Cerebellar cortex (tissue), 1 donor: ENCODE results near the gene MCRIP2.
"Not testable (repeated sequence)": the region's sequence is repeated elsewhere in the genome, so short reads cannot be mapped to it uniquely, and the experiment has no call there.

Experiments
- DNase-seq: peaks from one replicate; pipeline ENCODE4 v3.0.0-alpha.2; 2015; ENCODE audit warnings: low spot score

Gene MCRIP2

DNA sequence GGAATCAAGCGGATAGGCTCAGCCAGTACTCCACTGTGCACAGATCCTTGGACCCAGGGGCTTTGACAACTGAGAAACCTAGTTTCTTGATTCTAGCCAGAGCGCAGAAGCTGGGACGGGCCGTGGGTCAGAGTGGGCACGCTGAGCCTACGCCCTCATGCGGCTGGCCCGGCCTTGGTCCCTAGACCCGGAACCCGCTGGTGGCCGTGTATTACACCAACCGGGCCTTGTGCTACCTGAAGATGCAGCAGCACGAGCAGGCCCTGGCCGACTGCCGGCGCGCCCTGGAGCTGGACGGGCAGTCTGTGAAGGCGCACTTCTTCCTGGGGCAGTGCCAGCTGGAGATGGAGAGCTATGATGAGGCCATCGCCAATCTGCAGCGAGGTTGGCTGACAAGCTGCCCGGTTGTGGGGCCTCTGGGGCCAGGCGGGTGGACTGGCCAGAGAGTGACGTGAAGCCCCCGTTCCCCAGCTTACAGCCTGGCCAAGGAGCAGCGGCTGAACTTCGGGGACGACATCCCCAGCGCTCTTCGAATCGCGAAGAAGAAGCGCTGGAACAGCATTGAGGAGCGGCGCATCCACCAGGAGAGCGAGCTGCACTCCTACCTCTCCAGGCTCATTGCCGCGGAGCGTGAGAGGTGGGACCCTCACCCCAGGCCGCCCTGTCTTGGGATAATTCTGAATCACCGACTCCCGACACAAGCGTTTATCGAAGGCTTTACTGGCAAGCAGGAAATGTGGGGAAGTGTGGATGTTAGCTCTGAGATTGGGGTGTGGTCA lies 39.5 kb downstream of the MCRIP2 start:
- DNase-seq: no peak

DNA sequence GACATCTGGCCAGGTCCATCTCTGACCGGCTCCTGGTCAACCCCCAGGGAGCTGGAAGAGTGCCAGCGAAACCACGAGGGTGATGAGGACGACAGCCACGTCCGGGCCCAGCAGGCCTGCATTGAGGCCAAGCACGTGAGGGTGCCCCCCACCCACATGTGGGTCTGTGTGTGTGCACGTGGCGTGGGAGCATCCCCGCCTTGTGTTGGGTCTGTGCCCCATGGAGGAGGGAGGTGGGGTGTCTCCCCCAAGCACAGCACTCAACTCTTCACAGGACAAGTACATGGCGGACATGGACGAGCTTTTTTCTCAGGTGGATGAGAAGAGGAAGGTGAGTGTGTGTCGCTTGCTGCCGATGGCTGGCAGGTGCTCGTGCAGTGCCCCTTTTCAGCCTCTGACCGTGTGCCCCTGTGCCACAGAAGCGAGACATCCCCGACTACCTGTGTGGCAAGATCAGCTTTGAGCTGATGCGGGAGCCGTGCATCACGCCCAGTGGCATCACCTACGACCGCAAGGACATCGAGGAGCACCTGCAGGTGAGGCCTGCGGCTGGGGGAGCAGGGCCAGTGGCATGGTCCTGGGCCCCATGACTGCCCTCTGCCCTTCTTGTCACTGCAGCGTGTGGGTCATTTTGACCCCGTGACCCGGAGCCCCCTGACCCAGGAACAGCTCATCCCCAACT lies 40.3 kb downstream of the MCRIP2 start:
- no peak for DNase-seq

DNA sequence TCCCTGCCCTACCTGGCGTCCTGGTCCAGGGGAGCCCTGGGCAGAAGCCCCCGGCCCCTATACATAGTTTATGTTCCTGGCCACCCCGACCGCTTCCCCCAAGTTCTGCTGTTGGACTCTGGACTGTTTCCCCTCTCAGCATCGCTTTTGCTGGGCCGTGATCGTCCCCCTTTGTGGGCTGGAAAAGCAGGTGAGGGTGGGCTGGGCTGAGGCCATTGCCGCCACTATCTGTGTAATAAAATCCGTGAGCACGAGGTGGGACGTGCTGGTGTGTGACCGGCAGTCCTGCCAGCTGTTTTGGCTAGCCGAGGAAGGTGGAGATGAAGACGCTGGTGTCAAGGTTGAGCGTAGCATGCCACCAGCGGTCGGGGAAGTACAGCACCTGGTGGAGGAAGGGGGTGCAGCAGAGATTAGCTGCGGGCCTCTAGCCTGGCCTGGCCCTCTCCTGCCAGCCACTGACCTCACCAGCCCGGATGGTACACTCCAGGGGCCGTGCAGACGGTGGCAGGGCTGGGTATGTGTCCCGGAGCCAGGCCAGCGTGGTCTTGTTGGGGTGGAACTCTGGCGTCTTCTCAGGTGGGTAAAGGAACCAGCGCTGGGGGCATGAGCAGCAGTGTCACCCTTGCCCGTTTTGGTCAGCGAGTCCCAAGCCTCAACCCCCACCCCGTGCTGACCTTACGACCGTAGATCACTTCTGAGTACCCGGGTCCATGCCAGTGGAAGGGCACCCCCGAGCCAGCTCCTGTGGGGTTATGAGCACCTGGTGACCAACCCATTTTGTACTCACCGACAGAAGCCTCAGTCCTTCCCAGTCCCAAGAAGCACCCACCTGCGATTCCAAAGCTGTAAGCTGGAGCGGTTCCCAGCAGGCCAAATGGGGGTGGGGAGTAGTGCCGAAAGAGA lies 41.1 kb downstream of the MCRIP2 start:
- DNase-seq: no peak

DNA sequence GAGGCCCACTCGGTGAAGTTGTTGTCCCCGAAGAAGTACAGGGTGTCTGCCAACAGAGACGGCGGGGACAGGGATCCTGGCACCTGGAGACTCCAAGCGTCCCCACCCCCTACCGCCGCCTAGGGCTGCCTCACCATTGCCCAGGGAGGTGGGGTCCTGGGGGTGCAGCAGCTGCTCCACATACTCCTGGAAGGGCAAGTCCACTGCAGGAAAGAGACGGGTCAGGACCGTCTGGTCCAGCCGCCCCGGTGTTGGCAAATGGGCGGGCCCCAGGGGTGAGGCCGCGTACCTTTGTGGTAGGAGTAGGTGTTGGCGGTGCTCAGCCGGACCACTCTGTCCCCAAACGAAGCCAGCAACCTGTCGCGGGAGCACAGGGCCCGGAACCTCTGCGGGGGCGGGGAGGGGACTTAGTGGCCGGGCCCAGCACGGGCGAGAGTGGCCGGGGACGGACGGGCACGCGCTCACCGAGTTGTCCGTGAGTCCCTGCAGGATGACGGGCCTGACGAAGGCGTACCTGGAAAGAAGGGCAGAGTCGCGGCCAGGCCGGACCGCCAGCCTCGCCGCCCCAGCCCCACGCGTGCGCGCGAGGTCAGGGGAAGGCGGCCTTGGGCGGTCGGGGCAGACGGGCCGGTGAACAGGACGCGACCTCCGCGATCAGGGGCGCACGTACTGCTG lies 41.9 kb downstream of the MCRIP2 start:
- no peak for DNase-seq

DNA sequence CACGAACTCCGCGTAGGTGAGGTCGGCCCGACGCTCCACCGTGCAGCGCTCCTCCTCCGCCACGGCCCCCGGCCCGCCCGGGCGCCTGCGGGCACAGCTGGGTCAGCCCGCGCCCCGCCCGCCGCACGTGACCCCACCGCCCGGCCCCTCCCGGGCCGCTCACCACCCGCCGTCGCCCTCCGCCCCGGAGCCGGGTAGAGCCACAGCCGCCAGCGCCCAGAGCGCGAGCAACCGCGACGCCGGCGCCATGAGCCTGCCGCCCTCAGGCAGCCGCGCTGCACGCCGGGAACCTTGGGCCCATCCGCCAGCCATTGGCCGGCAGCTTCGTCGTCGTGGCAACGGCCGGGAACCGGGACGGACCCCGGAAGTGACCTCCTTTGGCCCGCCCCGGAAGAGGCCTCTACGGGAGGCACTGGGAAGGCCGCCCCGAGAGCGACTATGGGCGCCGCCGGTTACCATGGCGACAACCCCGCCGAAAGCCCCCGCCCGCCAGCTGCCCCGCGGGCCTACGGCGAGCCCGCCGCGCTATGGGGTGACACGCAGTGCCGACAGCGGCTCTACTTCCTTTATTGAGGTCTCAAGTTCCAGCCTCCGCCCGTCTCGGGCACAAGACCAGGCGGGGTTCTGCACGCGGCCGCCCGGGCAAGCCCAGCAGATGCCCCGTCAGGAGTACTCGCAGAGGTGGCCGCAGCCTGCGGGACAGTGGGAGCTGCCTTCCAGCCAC lies 42.6 kb downstream of the MCRIP2 start, which contains the start of gene JMJD8:
TSS of gene JMJD8 (minus strand) at position 264 of the 724 bp plus-strand sequence. CDS start at position 249, 15 bp downstream.
- DNase-seq: peak; percentile 84

DNA sequence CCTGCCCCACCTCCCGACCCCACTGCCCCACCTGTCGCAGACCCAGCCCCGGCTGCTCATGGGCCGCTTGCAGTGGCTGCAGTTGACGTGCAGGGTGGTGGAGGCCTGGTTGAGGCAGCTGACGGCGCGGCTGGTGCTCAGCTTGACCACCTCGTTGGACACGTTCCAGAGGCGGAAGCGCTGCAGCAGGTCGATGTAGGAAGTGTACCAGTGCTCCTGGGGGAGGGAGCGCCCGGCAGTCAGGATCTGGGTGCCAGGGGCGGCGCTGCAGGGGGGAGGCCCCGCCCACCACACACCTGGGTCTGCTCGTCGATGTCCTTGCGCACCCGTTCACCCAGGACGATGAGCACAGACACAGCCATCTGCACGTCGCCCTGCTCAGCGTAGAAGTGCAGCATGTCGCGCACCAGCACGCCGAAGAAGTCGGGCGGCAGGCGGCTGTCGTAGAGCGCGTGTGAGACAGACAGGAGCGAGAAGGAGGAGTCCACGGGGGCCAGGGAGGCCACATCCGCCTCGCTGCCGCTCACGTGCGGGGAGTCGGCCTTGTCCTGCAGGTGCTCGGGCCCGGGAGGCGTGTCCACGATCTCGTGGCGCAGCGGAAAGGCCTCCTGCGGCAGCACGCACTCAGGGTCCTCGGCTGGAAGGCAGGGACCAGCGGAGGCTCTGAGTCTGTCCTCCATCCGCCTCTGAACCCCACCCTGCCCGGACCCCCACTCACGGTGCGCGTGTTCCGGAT lies 43.5 kb downstream of the MCRIP2 start:
- no peak for DNase-seq

DNA sequence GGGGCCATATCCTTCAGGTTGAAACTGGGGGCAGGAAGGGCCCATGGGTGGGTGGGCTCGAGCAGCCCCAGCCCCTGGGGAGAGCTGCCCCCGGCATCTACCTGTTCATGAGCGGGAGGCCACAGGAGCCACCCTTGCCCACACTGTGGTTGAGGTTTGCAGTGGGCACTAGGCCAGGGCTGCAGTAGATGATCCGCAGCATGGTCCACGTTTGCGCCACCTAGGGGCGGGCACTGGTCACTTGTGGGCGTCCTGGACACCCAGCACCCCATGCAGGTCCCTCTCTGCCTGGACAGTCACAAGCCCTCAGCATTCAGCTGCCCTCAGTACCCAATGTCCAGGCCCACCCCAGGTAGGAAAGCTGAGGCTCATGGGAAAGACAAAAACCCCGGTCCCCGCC lies 44.3 kb downstream of the MCRIP2 start:
- no peak for DNase-seq

DNA sequence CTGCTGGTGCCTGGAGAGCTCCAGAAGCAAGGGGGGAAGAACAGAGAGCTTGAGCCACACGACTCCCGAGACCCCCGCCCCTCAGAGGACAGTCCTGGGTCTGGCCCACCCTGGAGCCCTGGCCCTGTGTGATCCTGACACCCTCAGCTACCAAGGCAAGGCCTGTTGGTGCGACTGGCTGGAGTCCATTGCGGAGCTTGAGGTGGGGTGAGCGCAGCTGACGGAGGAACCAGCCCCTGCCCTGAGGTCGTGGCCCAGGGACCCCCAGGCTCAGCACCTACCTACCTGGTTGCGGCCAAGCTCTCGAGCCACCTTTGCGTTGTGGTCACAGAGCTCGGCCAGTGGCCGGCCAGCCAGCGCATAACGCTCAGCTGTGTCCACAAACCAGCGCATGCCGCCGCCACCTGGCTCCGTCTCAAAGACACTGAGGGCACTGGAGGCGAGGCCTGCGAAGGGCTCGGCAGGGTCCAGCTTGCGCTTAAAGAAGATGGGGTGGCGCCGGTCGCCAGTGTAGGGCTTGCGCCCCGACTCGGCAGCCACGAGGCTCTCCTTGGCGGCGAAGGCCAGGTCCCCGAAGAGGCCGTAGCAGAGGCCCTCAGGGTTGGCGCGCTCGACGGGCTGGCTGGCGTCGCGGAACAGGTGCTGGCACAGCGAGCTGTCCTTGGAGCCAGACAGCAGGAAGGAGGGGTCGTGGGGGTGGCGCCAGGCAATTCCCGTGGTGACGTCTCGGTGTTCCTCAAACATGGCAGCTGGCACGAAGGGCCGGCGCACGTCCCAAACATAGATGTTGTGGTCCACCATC lies 45.0 kb downstream of the MCRIP2 start:
- DNase-seq: no peak

DNA sequence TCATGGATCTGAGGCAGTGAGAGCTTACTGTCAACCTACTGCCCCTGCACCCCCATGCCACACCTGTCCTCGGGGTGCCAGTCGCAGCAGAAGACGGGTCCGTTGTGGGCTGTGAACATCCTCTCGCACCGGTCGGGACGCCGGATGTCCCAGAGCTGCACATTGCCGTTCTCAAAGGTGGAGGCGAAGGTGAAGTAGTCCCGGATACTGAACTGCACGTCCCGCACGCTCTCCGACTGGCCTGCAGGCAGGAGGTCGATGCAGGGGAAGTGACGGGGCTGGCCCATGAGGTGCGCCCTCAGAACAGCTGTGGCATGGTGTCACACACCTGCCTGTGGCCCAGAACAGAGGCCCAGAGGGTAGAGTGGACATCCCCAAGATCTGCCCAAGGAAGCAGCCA lies 45.9 kb downstream of the MCRIP2 start:
- DNase-seq: no peak

DNA sequence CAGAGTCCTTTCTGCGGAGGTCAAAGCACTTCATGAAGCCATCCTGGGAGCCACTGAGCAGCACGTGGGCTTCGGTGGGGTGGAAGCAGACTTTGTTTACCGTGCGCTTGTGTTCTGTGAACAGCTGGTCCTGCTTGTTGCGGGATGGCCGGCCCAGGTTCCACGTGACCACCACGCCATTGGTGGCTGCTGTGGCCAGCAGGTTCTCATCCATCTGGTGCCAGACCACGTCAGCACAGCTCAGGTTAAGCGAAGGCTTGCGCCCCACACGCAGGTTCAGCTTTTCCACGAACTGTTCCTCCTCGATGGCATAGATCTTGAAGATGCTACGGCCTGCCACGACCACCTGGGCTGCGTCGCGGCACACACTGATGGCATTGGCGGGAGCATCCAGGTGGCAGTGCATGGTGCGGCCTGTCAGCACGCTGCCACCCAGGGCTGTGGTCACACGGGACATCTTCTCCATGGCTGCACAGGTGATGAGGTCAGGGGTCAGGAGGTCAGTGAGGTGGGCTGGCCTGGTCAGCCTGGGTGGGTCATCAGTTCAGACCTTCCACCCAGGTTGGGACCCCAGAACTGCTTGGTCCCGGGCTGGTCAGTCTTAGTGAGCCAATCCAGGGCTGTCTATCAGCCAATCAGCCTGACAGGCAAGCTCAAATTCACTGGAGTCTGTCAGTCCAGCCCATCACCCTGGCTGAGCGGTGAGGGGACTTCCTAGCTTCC lies 47.7 kb downstream of the MCRIP2 start:
- DNase-seq: no peak

DNA sequence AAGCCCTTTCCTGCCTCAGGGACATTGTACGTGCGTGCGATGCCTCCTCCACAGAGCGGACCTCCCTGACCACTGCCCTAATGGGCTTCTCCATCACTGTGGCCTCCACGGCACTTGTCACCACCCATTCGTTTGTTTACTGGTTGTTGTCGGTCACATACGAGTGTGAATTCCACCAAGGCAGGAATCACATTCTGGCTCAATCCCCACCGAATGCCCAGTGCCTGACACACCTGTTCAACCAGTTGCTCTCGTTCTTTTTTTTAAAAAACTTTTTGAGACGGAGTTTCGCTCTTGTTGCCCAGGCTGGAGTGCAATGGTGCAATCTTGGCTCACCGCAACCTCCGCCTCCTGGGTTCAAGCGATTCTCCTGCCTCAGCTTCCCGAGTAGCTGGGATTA lies 49.6 kb downstream of the MCRIP2 start:
- DNase-seq: not testable (repeated sequence)

DNA sequence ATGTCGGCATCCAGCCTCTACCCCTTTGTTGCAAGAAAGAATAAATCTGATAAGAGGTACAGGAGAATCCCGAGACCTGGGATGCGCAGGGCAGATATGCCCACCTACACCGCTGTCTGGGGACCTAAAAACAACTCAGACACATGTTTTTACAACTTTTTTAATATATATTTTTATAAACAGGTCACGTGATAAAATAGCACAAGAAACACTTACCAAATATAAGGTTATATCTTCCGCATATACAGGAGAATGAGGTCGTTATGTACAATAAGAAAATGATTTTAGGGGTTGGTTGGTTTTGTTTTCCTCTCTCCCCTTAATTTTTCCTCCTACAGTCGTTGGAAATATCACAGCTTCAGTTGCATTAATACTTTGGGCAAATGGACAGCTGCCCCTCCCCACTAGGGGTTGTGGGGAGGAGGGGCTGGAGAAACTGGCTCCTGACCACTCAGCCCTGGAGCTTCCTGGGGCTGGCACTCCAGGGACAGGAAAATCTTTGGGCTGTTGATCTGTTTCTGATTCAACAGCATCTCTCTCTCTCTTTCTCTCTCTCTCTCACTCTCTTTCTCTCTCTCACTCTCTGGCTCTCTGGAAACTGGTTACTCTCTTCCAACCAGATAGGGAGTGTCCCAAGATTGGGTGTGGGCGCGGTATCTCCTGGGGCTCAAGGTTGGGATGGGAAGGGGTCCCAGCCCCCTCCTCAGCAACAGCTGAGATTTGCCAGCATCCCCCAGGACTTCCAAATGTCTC lies 50.9 kb downstream of the MCRIP2 start:
- no peak for DNase-seq

DNA sequence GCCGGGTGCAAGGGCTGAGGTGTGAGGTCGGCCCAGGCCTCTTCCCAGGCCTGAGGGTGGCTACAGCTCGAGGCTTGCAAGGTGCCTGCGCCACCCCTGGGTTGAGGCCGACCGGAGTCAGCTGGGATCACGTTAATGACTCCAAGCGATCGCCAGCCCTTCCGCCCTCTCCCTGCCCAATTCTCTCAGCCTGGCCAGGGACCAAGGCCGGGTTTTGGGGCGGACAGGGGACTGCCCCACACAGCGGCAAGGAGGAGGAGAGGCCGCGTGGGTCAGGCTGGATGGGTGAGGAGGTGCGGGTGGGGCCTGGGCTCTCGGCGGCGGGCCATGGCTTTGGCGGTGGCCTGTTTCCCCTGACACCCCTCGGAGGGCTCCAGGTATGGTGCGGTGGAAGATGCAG lies 51.7 kb downstream of the MCRIP2 start:
- no peak for DNase-seq

DNA sequence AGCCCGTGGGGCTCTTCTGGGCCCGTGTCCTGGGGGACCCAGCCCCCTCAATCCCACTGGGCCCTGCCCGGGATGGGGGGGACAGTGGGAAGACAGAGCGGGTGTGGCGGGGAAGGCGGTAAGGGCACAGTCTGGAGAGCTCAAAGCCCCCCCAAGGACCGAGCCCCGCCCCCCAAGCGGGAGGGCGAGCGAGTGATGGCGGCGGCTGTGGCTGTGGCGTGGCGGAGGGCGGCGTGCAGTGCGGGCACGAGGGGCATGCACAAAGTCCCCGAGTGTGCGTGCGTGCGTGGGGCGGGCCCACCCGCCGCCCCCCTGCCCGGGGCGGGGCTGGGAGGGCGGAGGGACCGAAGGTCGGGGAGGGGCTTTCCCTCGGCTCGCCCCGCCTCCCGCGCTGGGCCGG lies 52.1 kb downstream of the MCRIP2 start:
- DNase-seq: no peak

DNA sequence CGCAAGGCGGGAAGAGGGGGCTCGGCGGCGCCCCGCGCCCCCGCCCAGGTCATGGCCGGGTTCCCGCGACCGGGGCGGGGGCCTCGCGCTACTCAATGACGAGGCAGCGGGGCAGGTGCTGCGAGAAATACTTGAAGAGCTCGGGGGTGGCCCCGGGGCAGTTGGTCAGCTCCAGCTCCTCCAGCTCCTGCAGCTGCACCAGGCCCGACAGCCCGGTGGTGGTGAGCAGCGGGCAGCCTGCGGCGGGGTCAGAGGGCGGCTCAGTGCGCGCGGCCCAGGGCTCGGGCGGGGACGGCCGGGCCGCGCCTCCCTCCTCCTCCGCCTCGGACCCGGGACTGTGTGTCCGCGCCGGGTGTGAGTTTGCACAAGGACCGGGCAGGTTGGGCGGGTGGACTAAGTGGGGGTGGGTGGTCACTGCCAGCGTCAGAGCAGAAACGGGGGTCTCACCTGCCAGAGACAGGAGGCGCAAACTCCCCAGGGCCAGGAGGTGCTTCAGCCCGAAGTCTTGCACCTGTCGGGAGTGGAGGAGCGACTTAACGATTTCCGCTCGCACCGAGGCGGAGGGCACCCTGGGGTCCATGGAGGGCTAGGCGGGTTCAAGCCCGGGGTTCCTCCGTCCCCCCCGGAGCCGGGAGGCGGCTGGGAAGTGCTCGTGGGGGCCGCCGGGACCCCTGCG lies 52.7 kb downstream of the MCRIP2 start:
- no peak for DNase-seq

DNA sequence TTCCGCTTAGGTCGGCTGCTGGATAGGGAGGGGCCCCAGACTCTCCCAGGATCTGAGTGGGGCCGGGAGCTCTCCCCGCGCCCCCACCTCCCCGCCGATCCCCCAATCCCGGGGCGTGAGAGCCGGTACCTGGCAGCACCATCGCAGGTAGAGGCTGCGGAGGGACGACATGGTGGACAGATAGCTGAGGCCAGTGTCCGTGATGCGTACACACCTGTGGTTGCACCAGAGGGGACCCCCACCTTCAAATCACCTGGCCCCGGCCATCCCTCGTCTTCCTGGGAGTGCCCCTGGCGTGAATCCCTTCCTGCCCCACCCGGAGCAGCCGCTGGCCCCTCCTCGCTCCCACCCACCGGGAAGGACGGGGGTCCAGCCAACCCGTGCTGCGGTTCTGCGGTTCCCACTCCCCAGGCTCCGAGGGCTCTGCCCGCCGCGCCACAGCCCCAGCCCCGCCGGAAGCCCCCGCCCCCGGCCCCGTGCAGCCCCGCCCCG lies 53.3 kb downstream of the MCRIP2 start:
- DNase-seq: no peak

DNA sequence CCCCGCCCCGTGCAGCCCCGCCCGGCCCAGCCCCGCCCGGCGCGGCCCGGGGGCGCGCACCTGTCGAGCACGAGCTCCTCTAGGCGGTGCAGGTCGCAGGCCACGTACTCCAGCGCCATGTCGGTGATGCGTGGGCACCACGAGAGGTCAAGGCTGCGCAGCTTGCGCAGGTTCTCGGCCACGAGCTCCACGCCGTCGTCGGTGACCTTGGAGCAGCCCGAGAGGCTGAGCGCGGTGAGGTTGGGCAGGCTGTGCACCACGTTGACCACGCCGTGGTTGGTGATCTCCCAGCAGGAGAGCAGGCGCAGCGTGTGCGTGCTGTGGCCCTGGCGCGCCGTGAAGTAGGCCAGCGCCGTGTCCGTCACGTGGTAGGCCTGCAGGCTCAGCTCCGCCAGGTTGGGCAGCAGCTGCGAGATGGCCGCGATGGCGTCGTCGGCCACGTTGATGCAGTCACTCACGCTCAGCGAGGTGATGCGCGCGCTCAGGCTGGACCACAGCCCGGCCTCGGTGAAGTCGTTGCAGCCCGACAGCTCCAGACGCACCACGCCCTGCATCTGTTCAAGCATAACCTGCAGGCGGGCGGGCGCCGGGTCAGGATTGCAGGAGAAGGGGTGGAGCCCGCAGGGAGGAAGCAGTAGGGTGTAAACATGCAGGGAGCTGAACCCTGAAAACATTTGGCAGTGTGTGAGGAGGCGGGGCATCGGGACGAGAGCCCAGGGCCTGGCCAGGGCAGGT lies 53.9 kb downstream of the MCRIP2 start:
- no peak for DNase-seq
